Psoas muscle (tissue), 8 donors: Measurements from ENCODE around the gene KAT2B. TPM values are rescaled to one million over a fixed set of nuclear protein-coding genes. Genes with fewer than 3 reads are reported as not detected.
"Not testable (repeated sequence)": the region's sequence is repeated elsewhere in the genome, so short reads cannot be mapped to it uniquely, and the experiment has no call there.

Experiments
- ATAC-seq, 4 donors: fragments of 200-7000 bp; cut with Tn5 transposase; one replicate each; pipeline ENCODE4 v1.9.1; 2020; ENCODE audit warnings: moderate library complexity in 3 of 4, mild to moderate bottlenecking in 2 of 4
- DNase-seq, 2 donors: peaks; one replicate each; pipeline ENCODE4 v3.0.0-alpha.2; 2020
- H3K27ac ChIP-seq: fragments of 200-600 bp; one replicate; pipeline ENCODE4 v1.8.0; 2022
- H3K27me3 ChIP-seq, 3 donors: fragments of 200-600 bp in 1 of 3; one replicate each; pipeline versions ENCODE4 v1.6.1 to v1.8.0; 2013 to 2022; ENCODE audit warnings: low read length in 2 of 3, mild to moderate bottlenecking in 2 of 3, moderate library complexity in 1 of 3; ENCODE audit not compliant: insufficient read depth in 3 of 3
- H3K36me3 ChIP-seq, 2 donors: fragments of 200-600 bp in 1 of 2; one replicate each; pipeline versions ENCODE4 v1.6.1 to v1.8.0; 2013 to 2022; ENCODE audit warnings: low read depth in 1 of 2, mild to moderate bottlenecking in 1 of 2, moderate library complexity in 1 of 2; ENCODE audit not compliant: insufficient read depth in 1 of 2
- H3K4me1 ChIP-seq: fragments of 200-600 bp; one replicate; pipeline ENCODE4 v1.8.0; 2022
- H3K4me3 ChIP-seq: fragments of 200-600 bp; one replicate; pipeline ENCODE4 v1.8.0; 2022; ENCODE audit warnings: mild to moderate bottlenecking
- H3K9me3 ChIP-seq: fragments of 200-600 bp; one replicate; pipeline ENCODE4 v1.8.0; 2022
- WGBS, 3 donors: extraction: QIAGEN DNeasy Blood & Tissue Kit; methylation state at CpG; one replicate each; pipeline versions ENCODE4 v1.1.6 to v1.1.7; 2013; 5-methylcytosine and 5-hydroxymethylcytosine counted together
- intact Hi-C, 2 donors: fragments of 100-400 bp; cut with DNase I; formaldehyde crosslinking; loops; one replicate each; pipeline versions ENCODE4 v1.11.0 to v1.14.2; 2022
- polyA plus RNA-seq, 3 donors: library from polyadenylated mRNA; stranded (reverse); fragments of 200-250 nt; gene quantifications; one replicate each; pipeline ENCODE4 v1.2.3, GENCODE V29; 2013
- total RNA-seq, 4 donors: library from RNA; stranded (reverse); fragmentation: NEBNext Ultra II Directional in 2 of 4; extraction: Animal tissue kit (Norgen Biotek cat#: 25700) in 2 of 4; gene quantifications; one replicate each; pipeline versions ENCODE4 v1.2.1 to v1.2.4, GENCODE V29; 2021 to 2023
- TF ChIP-seq, protein P1 (sequence below): fragments of 200-600 bp; IDR thresholded peaks from one replicate; pipeline ENCODE4 v1.8.0; 2022; ENCODE audit warnings: antibody characterized with exemption
- donor health status: healthy with polysubstance abuse.
- donor health status: DM: no; HTN: no; CAD: no; lungs with moderate emphysema.
- donor health status: Bipolar disorder and iron deficiency.
- donor health status: healthy.
- donor health status: DM: yes; HTN: yes; CAD: no.
- donor health status: DM: no; HTN: no; CAD: no.
- donor health status: DM: no; HTN: no; CAD: no.
- donor health status: DM: yes; HTN: yes; CAD: no.

Gene KAT2B
- total and polyA plus RNA-seq, 7 donors: 10.8 to 62.2 (median 28.3) TPM

DNA sequence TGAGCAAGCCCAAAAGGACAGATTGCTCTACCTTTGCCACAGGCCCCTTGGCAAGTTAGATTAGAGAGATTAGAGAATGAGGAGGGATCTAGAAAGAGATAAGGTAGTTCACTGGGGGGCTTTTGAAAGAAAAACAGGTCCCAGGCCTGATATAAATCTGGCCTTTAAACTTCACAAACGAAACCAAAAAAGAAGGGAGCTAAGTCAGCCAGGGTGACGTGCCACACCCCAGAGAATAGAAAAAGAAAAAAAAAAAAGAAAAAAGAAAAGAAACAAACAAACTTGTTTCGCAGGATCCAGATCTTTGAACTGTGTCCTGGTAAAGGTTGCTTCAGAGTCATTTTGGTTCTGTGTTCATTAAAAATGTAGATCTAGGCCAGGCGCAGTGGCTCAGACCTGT, 3.6 kb downstream of the KAT2B start:
- Histone ChIP-seq H3K4me1 (peaks cover 40% of the 10 kb centered on the region), H3K27me3 (no peaks in the 10 kb centered on the region), H3K4me3 (peak overlapping the region; percentile 53), H3K36me3 (no peaks in the 10 kb centered on the region), H3K27ac (peak overlapping the region; percentile 95), H3K9me3 (no peaks in the 10 kb centered on the region)
- ATAC-seq (no peak), DNase-seq (no peak)
- intact Hi-C loops: loop anchor here in 1 of 2 donors (5.0 kb wide), 1 partner anchor 38 kb away; no protein-coding TSS in a partner anchor
- TF ChIP-seq, protein P1, sequence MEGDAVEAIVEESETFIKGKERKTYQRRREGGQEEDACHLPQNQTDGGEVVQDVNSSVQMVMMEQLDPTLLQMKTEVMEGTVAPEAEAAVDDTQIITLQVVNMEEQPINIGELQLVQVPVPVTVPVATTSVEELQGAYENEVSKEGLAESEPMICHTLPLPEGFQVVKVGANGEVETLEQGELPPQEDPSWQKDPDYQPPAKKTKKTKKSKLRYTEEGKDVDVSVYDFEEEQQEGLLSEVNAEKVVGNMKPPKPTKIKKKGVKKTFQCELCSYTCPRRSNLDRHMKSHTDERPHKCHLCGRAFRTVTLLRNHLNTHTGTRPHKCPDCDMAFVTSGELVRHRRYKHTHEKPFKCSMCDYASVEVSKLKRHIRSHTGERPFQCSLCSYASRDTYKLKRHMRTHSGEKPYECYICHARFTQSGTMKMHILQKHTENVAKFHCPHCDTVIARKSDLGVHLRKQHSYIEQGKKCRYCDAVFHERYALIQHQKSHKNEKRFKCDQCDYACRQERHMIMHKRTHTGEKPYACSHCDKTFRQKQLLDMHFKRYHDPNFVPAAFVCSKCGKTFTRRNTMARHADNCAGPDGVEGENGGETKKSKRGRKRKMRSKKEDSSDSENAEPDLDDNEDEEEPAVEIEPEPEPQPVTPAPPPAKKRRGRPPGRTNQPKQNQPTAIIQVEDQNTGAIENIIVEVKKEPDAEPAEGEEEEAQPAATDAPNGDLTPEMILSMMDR: no peak
- 62 to 69% (median 65%) methylated on average over 4 of the region's 4 CpGs for WGBS, 3 donors

DNA sequence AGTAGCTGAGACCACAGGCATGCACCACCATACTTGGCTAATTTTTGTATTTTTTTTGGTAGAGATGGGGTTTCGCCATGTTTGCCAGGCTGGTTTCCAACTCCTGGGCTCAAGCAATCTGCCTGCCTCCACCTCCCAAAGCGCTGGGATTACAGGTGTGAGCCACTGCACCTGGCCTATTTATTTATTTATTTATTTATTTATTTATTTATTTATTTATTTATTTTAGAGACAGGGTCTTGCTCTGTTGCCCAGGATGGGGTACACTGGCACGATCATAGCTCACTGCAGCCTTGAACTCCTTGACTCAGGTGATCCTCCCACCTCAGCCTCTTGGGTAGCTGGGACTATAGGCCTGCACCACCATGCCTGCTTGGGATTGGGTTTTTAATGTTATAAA, 4.9 kb downstream of the KAT2B start:
- H3K36me3 ChIP-seq, H3K27ac ChIP-seq, DNase-seq, ATAC-seq, intact Hi-C loops, H3K27me3 ChIP-seq, H3K9me3 ChIP-seq, H3K4me3 ChIP-seq: not testable (repeated sequence)
- peaks cover 38% of the 10 kb centered on the region for H3K4me1 ChIP-seq
- 97 to 99% (median 97%) methylated on average over 3 of the region's 3 CpGs for WGBS, 3 donors

DNA sequence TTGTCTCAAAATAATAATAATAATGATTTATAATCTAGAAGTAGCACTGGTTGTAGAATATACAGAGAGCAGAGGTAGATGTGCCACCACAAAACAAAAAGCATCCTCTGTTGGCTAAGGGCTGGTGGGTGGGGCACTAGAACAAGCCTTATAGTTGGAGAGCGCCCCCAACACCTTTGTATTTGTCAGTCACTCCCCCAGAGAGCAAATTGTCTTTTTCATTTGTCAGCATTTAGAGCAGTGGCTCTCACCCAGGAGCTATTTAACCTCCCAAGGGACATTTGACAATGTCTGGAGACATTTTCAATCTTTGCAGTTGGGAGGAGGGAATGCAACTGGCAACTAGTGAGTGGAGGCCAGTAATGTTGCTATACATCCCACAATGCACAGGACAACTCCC, 6.3 kb downstream of the KAT2B start:
- no peak overlapping the region for H3K4me3 ChIP-seq
- WGBS, 3 donors: 95 to 100% (median 95%) methylated on average over 1 of the region's 1 CpG

DNA sequence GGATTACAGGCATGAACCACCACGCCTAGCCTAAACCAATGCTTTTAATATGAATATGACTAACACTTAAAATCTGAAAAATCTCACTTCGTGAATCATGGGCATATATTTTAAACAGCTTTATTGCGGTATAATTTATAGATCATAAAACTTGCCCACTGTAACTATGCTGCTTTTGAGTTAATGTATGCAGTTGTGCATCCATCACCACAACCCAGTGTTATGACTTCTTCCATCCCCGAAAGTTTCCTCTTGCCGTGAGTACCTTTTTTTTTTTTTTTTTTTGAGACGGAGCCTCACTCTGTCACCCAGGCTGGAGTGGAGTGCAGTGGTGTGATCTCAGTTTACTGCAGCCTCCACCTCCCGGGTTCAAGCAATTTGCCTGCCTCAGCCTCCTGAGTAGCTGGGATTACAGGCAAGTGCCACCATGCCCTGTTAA, 7.1 kb downstream of the KAT2B start:
- Histone ChIP-seq H3K36me3 (no peaks in the 10 kb centered on the region), H3K4me3 (no peak overlapping the region), H3K27me3 (no peaks in the 10 kb centered on the region), H3K9me3 (no peaks in the 10 kb centered on the region), H3K4me1 (peaks cover 30% of the 10 kb centered on the region), H3K27ac (no peak overlapping the region)
- DNase-seq (no peak), ATAC-seq (no peak)
- intact Hi-C loops: no loop called here
- 62 to 78% (median 63%) methylated on average over 7 of the region's 7 CpGs for WGBS, 3 donors
- TF ChIP-seq, protein P1: no peak

More for the DNA sequence above, 6.3 kb downstream of the KAT2B start:
- Histone ChIP-seq H3K36me3 (no peaks in the 10 kb centered on the region), H3K4me1 (peaks cover 38% of the 10 kb centered on the region), H3K27me3 (no peaks in the 10 kb centered on the region), H3K27ac (no peak overlapping the region), H3K9me3 (no peaks in the 10 kb centered on the region)
- intact Hi-C loops: no loop called here
- ATAC-seq: no peak
- TF ChIP-seq, protein P1: no peak
- no peak for DNase-seq

DNA sequence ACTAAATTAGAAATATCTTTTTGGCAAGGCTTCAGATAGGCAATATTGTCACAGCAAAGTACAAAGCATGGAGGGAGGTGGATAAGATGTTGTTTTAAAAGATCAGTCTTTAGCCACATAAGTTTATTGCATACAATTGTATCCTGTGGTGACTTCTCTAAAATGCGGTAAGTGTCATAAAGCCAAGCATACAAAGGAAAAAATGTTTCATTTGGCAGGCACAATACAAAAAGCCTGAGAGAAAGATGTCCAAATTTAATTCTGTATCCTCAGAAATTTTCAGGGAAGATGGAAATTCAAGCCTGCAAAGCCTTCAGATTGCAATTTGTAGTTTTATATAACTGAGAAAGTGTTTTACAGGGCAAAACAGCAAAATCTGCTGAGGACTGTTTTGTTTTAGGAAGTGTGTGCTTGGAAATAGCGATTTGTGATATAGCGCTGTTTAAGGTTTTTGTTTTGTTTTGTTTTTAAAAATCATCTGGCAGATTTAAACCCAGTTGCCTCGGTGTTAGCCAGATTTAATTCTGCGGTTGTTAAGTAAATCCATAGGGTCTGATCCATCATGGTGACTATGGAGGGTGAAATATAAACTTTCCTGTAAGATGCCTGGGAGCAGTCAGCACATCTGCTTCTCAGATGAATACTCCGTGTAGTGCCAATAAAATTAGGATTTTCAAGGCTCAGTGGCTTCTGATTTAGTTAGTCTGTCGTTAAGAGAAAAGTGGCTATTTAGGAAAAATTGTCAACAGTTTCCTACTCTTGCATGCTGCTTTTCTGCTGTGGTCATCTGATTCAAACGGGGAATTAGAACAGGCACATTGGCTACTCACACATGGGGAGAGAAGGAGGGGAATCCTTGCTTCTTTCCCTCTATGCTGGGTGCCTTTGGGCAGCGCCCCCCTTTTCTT, 8.0 kb downstream of the KAT2B start:
- WGBS, 3 donors: 44 to 62% (median 45%) methylated on average over 9 of the region's 9 CpGs
- H3K4me3 ChIP-seq: peak overlapping the region; percentile 7
- DNase-seq (no peak), ATAC-seq (peak in 2 of 4 donors; percentile 11 to 13)
- H3K27ac ChIP-seq: peak overlapping the region; percentile 24
- intact Hi-C loops: no loop called here
- H3K9me3 ChIP-seq: no peaks in the 10 kb centered on the region
- H3K36me3 ChIP-seq: no peaks in the 10 kb centered on the region
- TF ChIP-seq, protein P1: no peak
- H3K4me1 ChIP-seq: peaks cover 21% of the 10 kb centered on the region
- no peaks in the 10 kb centered on the region for H3K27me3 ChIP-seq
